ENCODE data around the gene C1orf210. TPM values are rescaled to one million over a fixed set of nuclear protein-coding genes. Genes with fewer than 3 reads are reported as not detected.
A peak's percentile ranks its signal among the peaks of the same experiment; 100 is the strongest.

C1orf210 gene
- total and polyA plus RNA-seq, 8 donors = 4.3 to 34.4 (median 14.3) TPM; not detected in 1

GRCh38 chr1:43329995-43330751 is 44.8 kb upstream of the C1orf210 start:
- Histone ChIP-seq H3K36me3 (no peaks in the 10 kb centered on the region), H3K9me3 (peaks cover 0 to 14% (median 8%) of the 10 kb centered on the region in 4 donors), H3K4me3 (no peak overlapping the region), H3K27ac (peak overlapping the region in 1 of 5 donors; percentile 7), H3K4me1 (peaks cover 0 to 11% (median 3%) of the 10 kb centered on the region in 4 donors), H3K27me3 (no peaks in the 10 kb centered on the region)
- TF ChIP-seq POLR2AphosphoS5 (IDR thresholded peaks at IDR 0.05) (no peak), CTCF (IDR thresholded peaks at IDR 0.05) (no peak), POLR2A (IDR thresholded peaks at IDR 0.05) (no peak), EP300 (IDR thresholded peaks at IDR 0.05) (no peak)
- intact Hi-C loops (cut with DNase I; ENCODE audit: low total_unique reads) = no loop called here
- DNase-seq = peak in 1 of 2 donors; percentile 77
- WGBS, 5 donors = 43 to 55% (median 54%) methylated on average over 6 of the region's 6 CpGs

GRCh38 chr1:43327549-43328292 is 42.3 kb upstream of the C1orf210 start:
- intact Hi-C loops (cut with DNase I; ENCODE audit: low total_unique reads) = no loop called here
- 95 to 98% (median 95%) methylated on average over 1 of the region's 1 CpG for WGBS, 5 donors

GRCh38 chr1:43325381-43325780 is 40.0 kb upstream of the C1orf210 start:
- H3K27ac ChIP-seq = no peak overlapping the region
- peaks cover 0 to 10% (median 3%) of the 10 kb centered on the region in 4 donors for H3K4me1 ChIP-seq
- peaks cover 0 to 20% (median 12%) of the 10 kb centered on the region in 4 donors for H3K9me3 ChIP-seq
- H3K4me3 ChIP-seq = no peak overlapping the region
- H3K36me3 ChIP-seq = no peaks in the 10 kb centered on the region
- intact Hi-C loops (cut with DNase I; ENCODE audit: low total_unique reads) = no loop called here
- no peaks in the 10 kb centered on the region for H3K27me3 ChIP-seq
- TF ChIP-seq POLR2AphosphoS5 (IDR thresholded peaks at IDR 0.05) = no peak
- no peak for TF ChIP-seq EP300 (IDR thresholded peaks at IDR 0.05)
- no peak for TF ChIP-seq CTCF (IDR thresholded peaks at IDR 0.05)
- no peak for TF ChIP-seq POLR2A (IDR thresholded peaks at IDR 0.05)
- no peak for DNase-seq

More at GRCh38 chr1:43327549-43328292, 42.3 kb upstream of the C1orf210 start:
- Histone ChIP-seq H3K4me3 (no peak overlapping the region), H3K9me3 (peaks cover 0 to 20% (median 12%) of the 10 kb centered on the region in 4 donors), H3K36me3 (no peaks in the 10 kb centered on the region), H3K4me1 (peaks cover 0 to 11% (median 3%) of the 10 kb centered on the region in 4 donors), H3K27me3 (no peaks in the 10 kb centered on the region), H3K27ac (no peak overlapping the region)
- no peak for DNase-seq
- TF ChIP-seq POLR2A (IDR thresholded peaks at IDR 0.05) (no peak), EP300 (IDR thresholded peaks at IDR 0.05) (no peak), CTCF (IDR thresholded peaks at IDR 0.05) (no peak), POLR2AphosphoS5 (IDR thresholded peaks at IDR 0.05) (no peak)

GRCh38 chr1:43324810-43325209 is 39.4 kb upstream of the C1orf210 start:
- Histone ChIP-seq H3K9me3 (peaks cover 0 to 20% (median 12%) of the 10 kb centered on the region in 4 donors), H3K4me3 (no peak overlapping the region), H3K27me3 (no peaks in the 10 kb centered on the region), H3K4me1 (peaks cover 0 to 4% (median 0%) of the 10 kb centered on the region in 4 donors), H3K27ac (no peak overlapping the region), H3K36me3 (no peaks in the 10 kb centered on the region)
- WGBS, 5 donors = 88 to 100% (median 95%) methylated on average over 1 of the region's 1 CpG
- DNase-seq = no peak
- TF ChIP-seq POLR2A (IDR thresholded peaks at IDR 0.05) (no peak), POLR2AphosphoS5 (IDR thresholded peaks at IDR 0.05) (no peak), CTCF (IDR thresholded peaks at IDR 0.05) (no peak), EP300 (IDR thresholded peaks at IDR 0.05) (no peak)
- intact Hi-C loops (cut with DNase I; ENCODE audit: low total_unique reads) = no loop called here

Data from stomach (tissue), 9 donors.